ENCODE data around the gene SLC28A1. TPM values are rescaled to one million over a fixed set of nuclear protein-coding genes. Genes with fewer than 3 reads are reported as not detected.

Gene SLC28A1
- total RNA-seq, 1 donor from 2014 or later = not detected

GRCh38 chr15:84901540-84901939, 17.1 kb downstream of the SLC28A1 start:
- Histone ChIP-seq H3K27me3 (no peaks in the 10 kb centered on the region), H3K4me3 (no peak overlapping the region), H3K27ac (no peak overlapping the region), H3K9me3 (peaks cover 4% of the 10 kb centered on the region), H3K4me1 (no peaks in the 10 kb centered on the region), H3K36me3 (no peaks in the 10 kb centered on the region)
- TF ChIP-seq, protein P1, sequence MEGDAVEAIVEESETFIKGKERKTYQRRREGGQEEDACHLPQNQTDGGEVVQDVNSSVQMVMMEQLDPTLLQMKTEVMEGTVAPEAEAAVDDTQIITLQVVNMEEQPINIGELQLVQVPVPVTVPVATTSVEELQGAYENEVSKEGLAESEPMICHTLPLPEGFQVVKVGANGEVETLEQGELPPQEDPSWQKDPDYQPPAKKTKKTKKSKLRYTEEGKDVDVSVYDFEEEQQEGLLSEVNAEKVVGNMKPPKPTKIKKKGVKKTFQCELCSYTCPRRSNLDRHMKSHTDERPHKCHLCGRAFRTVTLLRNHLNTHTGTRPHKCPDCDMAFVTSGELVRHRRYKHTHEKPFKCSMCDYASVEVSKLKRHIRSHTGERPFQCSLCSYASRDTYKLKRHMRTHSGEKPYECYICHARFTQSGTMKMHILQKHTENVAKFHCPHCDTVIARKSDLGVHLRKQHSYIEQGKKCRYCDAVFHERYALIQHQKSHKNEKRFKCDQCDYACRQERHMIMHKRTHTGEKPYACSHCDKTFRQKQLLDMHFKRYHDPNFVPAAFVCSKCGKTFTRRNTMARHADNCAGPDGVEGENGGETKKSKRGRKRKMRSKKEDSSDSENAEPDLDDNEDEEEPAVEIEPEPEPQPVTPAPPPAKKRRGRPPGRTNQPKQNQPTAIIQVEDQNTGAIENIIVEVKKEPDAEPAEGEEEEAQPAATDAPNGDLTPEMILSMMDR (IDR thresholded peaks at IDR 0.05) = no peak
- DNase-seq (no peak), ATAC-seq (no peak)
- intact Hi-C loops (cut with DNase I) = no loop called here

GRCh38 chr15:84903751-84904150, 19.3 kb downstream of the SLC28A1 start:
- H3K9me3 ChIP-seq = peaks cover 4% of the 10 kb centered on the region

DNA sequence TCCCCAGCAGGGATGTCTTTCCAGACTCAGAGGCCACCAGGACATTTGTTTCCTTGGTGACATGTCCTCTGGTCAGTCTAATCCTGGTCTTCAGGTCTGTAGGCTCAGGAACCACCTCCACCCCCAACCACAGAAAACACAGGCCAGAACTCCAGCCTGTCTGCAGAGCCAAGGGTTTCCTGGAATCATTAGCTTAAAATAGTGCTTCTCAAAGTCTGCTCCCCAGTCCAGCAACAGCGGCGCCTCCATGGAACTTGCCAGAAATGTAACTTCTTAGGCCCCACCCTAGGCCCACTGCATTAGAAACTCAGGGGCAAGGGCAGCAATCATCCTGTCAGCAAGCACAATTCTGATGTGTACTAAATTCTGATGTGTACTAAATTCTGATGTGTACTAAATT, 20.0 kb downstream of the SLC28A1 start:
- no peak for DNase-seq
- no peaks in the 10 kb centered on the region for H3K36me3 ChIP-seq
- ATAC-seq = no peak
- H3K4me3 ChIP-seq = no peak overlapping the region
- intact Hi-C loops (cut with DNase I) = no loop called here
- H3K9me3 ChIP-seq = peaks cover 4% of the 10 kb centered on the region
- no peak overlapping the region for H3K27ac ChIP-seq
- TF ChIP-seq, protein P1 (IDR thresholded peaks at IDR 0.05) = no peak
- H3K27me3 ChIP-seq = no peaks in the 10 kb centered on the region
- no peaks in the 10 kb centered on the region for H3K4me1 ChIP-seq

More at GRCh38 chr15:84903751-84904150, 19.3 kb downstream of the SLC28A1 start:
- Histone ChIP-seq H3K27ac (no peak overlapping the region), H3K4me1 (no peaks in the 10 kb centered on the region), H3K36me3 (no peaks in the 10 kb centered on the region), H3K27me3 (no peaks in the 10 kb centered on the region), H3K4me3 (no peak overlapping the region)
- intact Hi-C loops (cut with DNase I) = no loop called here
- DNase-seq (no peak), ATAC-seq (no peak)
- TF ChIP-seq, protein P1 (IDR thresholded peaks at IDR 0.05) = no peak

- Histone ChIP-seq H3K36me3 (no peaks in the 10 kb centered on the region), H3K4me3 (no peak overlapping the region), H3K27me3 (no peaks in the 10 kb centered on the region), H3K4me1 (no peaks in the 10 kb centered on the region), H3K9me3 (peaks cover 4% of the 10 kb centered on the region), H3K27ac (no peak overlapping the region)
- no peak for ATAC-seq
- intact Hi-C loops (cut with DNase I) = no loop called here
- TF ChIP-seq, protein P1 (IDR thresholded peaks at IDR 0.05) = no peak
- DNase-seq = peak; percentile 43
Observed at GRCh38 chr15:84905016-84905916, 20.8 kb downstream of the SLC28A1 start.

- Histone ChIP-seq H3K27ac (no peak overlapping the region), H3K9me3 (no peaks in the 10 kb centered on the region), H3K27me3 (no peaks in the 10 kb centered on the region), H3K4me1 (peaks cover 10% of the 10 kb centered on the region), H3K4me3 (no peak overlapping the region), H3K36me3 (no peaks in the 10 kb centered on the region)
- TF ChIP-seq, protein P1 (IDR thresholded peaks at IDR 0.05) = no peak
- intact Hi-C loops (cut with DNase I) = no loop called here
- ATAC-seq = no peak
- DNase-seq = no peak
Observed at GRCh38 chr15:84907731-84908130, 23.3 kb downstream of the SLC28A1 start.

All from upper lobe of right lung (tissue), 1 donor.